HG03025 (cell line): ENCODE measurements around the gene ANKRD39.
"Not testable (repeated sequence)": the region's sequence is repeated elsewhere in the genome, so short reads cannot be mapped to it uniquely, and the experiment has no call there.

Experiments used
- ATAC-seq: cut with Tn5 transposase; IDR thresholded peaks from one replicate; pipeline ENCODE4 v1.9.1; 2021; ENCODE audit warnings: mild to moderate bottlenecking, moderate library complexity; ENCODE audit not compliant: unreplicated experiment, low FRiP score

The ANKRD39 gene

GRCh38 chr2:96815326-96816126 lies 42.3 kb downstream of the ANKRD39 start:
- no peak for ATAC-seq

DNA sequence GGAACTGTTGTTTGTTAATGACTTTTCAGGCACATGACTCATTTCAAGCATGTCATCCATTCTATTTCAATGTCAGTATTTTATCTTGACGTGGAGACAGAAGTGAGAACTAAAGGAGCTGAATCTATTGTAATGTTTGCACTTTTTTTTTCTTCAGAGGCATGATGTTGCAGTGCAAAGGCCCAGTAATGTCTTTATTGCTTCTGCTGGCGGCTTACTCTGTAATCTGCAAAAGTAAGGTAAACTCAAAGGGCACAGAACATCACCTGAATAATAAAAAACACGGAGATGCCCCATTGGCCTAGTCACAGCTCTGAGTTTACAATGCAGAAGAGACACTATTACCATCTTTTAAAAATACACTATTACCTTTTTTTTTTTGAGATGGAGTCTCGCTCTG lies 44.2 kb downstream of the ANKRD39 start:
- no peak for ATAC-seq

GRCh38 chr2:96811917-96812316 lies 45.9 kb downstream of the ANKRD39 start:
- no peak for ATAC-seq

DNA sequence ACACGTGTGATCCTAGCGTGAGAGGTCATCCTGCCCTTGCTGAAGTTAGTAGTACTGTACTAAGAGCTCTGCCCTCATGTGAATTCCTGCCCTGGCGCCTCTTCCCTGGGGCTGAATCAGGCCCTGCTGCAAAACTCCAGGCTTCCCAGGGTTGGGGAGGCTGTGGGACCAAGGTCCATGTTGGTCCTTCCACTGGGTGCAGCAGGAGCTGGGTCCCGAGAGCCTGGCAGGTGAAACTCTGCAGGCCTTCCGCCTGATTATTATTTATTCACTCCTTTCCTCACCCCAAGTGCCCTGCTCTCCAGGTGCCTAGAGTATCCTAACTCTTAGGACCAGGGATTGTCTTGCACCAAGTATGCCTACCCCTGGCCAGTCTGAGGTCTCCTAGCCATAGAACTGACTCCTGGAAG lies 47.0 kb downstream of the ANKRD39 start:
- ATAC-seq = no peak

- no peak for ATAC-seq
These were observed 47.6 kb downstream of the ANKRD39 start for GRCh38 chr2:96809951-96810782.

- no peak for ATAC-seq
These were observed 48.5 kb downstream of the ANKRD39 start for GRCh38 chr2:96809216-96809882.

DNA sequence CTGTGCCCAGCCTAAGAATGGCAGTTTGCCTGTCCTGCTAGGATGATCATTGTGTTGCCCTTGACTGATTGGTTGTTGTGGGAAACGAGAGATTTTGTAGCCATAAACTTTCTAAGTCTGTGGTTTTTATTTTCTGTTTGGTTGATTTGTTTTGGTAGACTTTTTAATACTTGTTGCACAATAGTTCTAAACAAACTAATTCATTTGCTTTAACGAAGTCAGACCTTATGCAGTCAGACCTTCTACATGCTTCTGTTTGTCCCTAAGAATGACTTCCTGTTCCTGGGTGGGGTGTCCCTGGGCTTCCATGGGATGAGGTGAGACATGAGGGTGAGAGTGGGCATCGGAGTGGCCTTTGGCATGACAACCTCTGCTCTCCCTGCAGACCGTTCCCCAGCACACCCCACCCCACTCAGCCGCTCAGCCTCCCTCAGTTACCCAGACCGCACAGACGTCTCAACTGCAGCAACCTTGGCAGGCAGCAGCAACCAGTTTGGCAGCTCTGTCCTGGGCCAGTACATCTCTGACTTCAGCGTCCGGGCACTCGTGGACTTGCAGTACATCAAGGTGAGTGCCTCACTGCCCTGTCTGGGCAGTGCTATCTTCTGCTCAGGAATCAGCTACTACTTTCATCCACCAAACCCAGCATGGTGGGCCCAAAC lies 49.5 kb downstream of the ANKRD39 start:
- no peak for ATAC-seq

GRCh38 chr2:96807127-96807471 lies 50.7 kb downstream of the ANKRD39 start:
- ATAC-seq = no peak

DNA sequence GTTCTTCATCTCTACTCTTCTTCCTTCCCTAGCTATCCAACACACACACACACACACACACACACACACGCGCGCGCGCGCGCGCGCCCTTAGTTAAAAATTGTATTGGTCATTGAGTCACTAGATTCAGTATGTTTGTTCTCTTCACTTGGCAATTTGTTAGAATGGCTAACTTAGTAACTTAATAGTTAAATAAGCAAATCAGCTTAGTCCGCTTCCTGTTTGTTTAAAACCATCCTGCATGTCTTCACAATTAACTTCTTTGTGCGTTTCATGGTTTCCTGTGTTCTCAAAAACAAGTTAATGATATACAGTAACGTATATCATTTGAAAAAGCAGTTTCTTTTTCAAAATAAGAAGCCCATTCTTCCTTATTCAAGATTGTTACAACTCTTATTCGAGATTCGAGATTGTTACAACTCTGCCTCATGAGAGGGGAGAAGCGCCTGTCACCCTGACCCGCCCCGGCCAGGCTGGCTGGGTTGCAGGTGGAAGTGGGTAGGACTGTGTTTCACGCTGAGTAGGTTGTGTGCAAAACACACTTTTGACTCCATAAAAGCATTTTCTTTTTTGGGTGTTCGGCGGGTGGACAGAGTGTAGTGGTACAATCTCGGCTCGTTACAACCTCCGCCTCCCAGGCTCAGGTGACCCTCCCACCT lies 51.2 kb downstream of the ANKRD39 start:
- no peak for ATAC-seq

GRCh38 chr2:96805946-96806345 lies 51.9 kb downstream of the ANKRD39 start:
- not testable (repeated sequence) for ATAC-seq

GRCh38 chr2:96804986-96805385 lies 52.8 kb downstream of the ANKRD39 start:
- ATAC-seq = no peak

DNA sequence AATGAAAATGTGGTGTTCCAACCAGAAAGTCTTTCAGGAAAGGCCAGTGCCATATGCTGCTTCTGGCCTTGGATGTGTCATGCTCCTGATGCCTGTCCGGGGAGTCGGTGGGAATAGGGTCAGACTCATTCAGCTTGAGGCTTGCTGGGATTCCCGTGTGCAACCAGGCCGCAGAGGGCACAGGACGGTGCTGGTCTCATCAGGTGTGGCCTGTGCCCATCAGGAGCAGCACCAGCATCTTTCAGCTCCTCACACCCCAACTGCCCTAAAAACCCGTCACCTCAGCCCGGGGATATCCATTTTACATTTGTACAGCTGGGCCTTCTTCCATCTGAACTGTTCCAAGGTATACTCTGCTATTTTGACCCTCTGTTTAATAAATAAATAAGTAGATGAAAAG lies 55.1 kb downstream of the ANKRD39 start:
- no peak for ATAC-seq

GRCh38 chr2:96801786-96802595 lies 55.8 kb downstream of the ANKRD39 start:
- ATAC-seq = no peak

GRCh38 chr2:96801005-96801785 lies 56.6 kb downstream of the ANKRD39 start:
- ATAC-seq = no peak

DNA sequence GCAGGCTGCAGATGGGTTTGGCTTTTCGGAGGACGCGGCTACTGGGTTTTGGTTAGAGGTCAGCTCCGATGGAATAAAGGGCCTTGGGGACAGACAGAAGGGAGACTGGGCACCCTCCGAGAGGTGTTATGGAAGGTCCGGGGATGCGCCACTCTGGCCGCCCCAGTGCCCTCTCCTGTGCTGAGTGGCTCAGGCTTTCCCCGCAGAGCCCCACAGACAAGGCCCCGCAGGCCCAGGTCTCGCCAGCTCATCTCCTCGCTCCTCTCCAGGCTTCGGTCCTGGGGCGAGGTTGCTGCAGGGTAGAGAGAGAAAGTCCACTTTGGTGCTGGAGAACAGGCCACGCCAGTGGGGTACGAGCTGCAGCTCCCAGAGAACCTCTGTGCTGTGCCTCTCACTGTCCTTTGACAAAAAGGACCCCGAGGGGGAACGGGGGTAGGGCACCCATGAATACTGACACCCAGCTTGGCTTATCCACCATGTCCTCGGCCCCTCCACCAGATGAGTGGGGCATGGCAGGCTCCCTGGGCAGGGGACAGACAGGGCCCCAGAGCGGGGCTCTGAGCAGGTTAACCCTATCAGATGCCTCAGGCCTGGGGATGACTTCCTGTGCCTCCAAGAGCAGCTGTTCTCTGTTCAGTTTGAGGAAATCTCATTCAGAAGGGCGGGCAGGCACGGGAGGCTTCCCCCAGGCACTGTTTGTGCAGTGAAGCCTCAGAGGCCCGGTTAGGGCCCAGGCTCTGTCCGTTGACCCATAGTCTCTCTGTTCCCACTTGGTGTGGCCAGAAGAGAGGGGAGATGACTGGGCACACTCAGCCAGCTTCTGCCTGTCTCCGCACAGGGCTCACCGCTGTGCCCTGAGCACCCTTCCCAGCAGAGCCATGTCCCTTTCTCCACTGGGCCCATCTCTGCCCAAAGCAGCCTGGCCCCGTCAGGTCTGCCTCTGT lies 57.5 kb downstream of the ANKRD39 start:
- ATAC-seq = no peak

GRCh38 chr2:96799623-96799935 lies 58.2 kb downstream of the ANKRD39 start:
- no peak for ATAC-seq

DNA sequence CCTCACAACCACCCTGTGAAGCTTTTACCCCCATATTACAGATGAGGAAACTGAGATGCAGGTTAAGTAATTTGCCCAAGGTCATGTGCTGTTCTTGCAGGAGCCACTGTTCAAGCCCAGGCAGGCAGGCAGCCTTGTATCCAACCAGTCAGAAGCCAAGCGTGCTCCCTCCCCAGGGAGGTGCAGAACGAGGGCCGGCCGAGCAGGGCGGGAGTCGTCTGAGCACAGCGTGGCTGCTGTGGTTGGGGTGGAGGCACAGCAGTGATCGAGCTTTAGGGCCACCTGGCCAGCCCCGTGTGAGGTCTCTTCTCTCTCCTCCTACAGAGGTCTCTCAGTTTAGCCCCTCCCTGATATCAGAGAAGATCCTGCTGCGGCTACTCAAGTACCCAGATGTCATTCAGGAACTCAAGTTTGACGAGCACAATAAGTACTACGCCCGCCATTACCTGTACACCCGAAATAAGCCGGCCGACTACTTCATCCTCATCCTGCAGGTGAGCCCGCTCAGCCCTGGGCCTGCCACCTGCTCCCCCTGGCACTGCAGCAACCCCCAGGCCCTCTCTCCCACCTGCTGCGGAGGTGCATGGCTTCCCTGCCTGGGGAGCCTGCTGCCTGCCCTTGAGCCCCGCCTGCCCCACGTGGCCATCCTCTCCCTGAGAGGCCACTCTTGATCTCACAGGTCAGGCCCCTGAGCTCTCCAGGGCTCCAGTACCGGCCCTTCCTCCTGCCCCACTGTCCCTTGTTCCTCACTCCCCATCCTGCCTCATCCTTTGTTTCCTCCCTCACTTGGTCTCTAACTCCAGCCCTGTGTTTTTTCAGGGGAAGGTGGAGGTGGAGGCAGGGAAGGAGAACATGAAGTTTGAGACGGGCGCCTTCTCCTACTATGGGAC lies 58.8 kb downstream of the ANKRD39 start:
- no peak for ATAC-seq
